Activated CD8-positive, alpha-beta memory T cell treated with anti-CD3 and anti-CD28 coated beads, Interleukin-2, amount 50 U/mL, for 1 hour (primary cell): Measurements from ENCODE around the gene AMZ1.
"Not testable (repeated sequence)": the region's sequence is repeated elsewhere in the genome, so short reads cannot be mapped to it uniquely, and the experiment has no call there.

Experiments used
- DNase-seq: peaks from one replicate; pipeline ENCODE4 v3.0.0-alpha.2; 2020; ENCODE audit errors: extremely low read depth

The AMZ1 gene

GRCh38 chr7:2667843-2668242 is 20.2 kb upstream of the AMZ1 start:
- no peak for DNase-seq

GRCh38 chr7:2668401-2668800 is 19.6 kb upstream of the AMZ1 start:
- DNase-seq = no peak

- DNase-seq = no peak
These were observed 17.8 kb upstream of the AMZ1 start for GRCh38 chr7:2670171-2670570.

DNA sequence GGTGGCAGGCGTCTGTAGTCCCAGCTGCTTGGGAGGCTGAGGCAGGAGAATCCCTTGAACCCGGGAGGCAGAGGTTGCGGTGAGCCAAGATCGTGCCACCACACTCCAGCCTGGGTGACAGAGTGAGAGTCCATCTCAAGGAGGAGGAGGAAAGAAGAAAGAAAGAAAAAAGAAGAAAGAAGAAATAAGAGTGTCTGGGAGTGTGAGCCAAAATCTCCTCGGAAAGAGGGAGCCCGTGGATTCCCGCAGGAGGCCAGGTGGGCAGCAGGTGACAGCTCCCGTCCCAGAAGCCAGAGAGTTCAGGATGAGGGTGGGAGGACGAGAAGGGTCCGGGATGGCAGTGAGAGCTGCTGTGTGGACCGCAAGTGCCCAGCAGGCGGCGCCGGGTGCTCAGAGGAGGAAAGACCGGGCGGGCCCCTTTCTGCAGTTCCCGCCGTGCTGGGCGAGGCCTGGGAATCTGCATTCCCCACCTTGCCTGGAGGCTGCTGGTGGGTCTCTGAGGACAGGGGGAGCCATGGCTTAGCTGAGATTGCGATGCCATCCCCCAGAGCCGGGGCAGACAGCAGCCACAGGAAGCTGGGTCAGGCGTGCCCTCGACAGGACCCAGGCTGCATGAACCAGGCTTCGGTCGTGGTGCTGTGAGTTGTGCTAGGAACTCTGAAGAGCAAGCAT is 17.1 kb upstream of the AMZ1 start:
- peak; percentile 23 for DNase-seq

DNA sequence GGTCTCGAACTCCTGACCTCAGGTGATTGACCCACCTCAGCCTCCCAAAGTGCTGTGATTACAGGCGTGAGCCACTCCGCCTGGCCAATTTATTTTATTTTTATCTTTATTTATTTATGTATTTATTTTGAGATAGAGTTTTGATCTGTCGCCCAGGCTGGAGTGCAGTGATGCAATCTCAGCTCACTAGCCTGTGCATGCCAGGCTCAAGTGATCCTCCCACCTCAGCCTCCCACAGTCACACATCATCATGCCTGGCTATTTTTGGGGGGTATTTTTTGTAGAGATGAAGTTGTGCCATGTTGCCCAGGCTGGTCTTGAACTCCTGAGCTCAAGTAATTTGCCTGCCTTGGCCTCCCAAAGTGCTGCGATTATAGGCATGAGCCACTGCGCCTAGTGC is 14.8 kb upstream of the AMZ1 start:
- DNase-seq = not testable (repeated sequence)

DNA sequence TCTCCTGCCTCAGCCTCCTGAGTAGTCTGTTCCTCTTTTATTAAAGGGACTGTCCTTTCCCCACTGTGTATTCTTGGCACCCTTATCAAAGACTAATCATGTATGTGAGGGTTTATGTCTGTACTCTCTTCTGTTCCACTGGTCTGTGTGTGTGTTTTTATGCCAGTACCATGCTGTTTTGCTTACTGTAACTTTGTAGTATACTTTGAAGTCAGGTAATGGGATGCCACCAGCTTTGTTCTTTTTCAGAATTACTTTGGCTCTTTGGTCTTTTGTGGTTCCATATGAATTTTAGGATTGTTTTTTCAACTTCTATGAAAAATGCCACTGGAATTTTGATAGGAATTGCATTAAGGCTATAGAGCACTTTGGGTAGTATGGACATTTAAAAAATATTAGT is 14.1 kb upstream of the AMZ1 start:
- no peak for DNase-seq

DNA sequence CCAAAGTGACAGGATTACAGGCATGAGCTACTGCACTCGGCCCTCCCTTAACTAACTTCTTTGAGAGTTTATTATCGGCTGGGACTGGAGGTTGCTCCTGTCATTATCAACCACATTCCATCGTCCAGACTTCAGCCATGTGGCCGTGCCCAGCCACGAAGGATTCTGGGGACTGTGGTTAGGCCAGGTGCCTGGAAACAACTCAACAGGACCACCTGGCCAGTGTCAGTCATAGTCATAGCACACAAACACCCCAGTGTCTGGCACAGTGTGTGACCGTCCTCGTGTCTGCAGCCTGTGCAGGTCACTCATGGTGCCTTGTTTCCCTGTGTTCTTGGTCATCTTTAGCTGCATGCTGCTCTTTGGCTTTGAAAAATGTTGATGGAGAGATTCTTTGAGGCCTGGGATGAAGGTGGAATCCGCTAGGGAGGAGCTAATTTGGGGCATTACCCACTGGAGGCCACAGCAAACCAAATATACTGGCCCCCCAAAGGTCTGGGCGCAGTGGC is 12.7 kb upstream of the AMZ1 start:
- DNase-seq = no peak

- DNase-seq = not testable (repeated sequence)
These were observed 11.4 kb upstream of the AMZ1 start for GRCh38 chr7:2676576-2676975.

DNA sequence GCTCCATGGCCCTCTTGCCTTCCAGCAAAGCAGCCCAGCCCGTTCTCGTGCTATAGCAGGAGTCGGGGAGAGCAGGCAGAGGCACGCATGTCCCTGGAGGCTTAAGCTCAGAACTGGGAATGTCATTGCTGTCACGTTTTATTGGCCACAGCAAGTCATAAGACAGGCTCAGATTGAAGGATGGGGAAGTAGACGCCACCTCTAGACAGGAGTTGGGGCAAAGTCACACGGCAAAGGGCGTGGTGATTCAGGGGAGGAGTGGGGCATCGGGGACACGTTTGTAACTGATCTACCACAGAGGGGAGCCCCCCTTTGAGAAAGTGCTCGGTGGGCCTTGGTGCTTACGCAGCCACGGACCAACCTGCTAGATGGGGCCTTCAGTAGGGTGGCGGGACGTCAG is 9.5 kb upstream of the AMZ1 start:
- not testable (repeated sequence) for DNase-seq

DNA sequence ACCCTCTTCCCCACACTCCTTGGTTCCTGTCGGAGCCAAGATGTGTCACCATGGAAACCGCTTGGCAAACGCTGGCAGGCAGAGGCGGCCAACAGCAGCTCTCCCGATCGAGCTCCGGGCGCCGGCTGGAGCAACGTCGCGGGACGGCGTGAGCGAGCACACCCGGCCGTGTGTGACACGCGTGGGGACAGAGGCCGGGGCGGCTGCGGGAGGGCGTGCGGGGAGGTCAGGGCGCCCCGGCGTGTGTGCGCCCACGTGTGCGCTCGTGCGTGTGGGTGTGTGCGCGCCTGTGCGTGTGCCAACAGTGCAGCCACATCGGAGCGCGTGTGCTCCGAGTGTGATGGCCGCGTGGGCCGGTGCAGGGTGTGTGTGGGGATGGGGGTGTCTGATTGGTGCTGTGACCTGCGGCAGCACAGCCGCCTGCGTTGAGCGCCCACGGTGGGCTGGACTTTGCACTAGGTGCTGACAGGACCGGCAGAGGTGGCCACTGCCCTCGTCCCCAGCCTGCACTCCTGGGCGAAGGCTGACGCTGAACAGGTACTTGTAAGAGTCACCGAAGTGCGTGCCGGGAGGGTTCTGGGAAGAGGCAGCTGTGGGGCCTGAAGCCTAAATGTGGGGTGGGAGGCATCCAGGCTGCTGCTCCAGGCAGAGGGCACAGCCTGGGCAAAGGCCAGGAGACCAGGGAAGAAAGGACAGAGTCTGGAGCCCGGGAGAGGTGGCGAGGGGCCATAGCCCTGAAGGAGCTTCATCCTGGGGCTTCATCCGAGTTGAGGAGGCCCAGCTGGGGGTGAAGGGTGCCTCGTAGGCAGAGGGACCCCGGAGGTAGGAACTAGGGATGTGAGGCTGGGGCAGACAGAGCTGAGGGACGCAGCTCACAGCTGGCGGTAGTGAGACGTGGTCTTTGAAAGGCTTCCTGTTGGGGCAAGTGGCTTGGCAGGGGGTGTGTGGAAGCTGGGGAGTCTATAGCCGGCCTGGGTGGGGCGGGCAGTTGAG is 8.6 kb upstream of the AMZ1 start:
- not testable (repeated sequence) for DNase-seq

DNA sequence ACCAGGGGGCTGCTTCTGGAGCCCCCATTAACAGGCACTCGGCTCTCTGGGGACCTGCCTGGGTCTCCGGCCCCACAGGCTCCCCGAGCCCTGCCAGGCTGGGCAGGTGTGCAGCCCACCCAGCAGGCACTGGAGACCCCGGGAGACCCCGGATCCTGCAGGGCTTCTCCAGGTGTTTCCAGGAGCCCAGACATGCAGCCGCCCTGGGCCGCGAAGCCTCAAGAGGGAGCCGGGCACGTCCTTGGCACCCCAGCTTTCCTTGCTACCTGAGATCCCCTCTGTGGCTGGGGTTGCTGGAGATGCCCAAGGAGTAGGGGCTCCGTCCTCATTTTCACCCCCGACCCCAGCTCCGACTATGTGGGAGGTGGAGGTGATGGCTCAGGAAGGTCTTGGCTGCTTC is 7.7 kb upstream of the AMZ1 start:
- DNase-seq = no peak

DNA sequence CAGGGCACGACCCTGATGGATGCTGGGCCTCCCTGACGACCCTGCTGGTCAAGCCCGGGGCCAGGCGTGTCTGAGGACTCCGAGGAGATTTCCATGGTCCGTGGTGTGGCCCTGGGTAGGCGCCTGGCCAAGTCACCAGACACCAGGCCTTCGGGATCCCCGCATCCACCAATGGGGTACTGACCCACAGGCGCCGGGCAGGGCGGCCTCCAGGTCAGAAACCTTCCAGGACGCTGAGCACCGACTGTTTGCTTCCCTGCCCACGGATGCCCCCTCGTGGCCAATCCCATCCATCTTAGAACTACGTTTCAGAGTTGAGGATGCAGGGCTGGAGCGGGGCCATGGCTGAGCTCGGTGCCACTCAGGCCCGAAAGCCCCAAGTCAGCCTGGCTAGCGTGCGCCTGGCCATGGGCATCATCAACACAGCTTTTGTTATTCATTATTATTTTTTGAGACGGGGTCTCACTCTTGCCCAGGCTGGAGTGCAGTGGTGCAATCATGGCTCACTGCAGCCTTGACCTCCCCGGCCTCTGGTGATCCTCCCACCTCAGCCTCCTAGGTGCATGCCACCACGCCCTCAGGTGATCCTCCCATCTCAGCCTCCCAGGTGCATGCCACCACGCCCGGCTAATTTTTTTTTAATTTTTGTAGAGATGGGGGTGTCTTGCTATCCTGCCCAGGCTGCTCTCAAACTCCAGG is 7.1 kb upstream of the AMZ1 start:
- DNase-seq = no peak

GRCh38 chr7:2681929-2682799 is 5.8 kb upstream of the AMZ1 start:
- no peak for DNase-seq

GRCh38 chr7:2684501-2684900 is 3.5 kb upstream of the AMZ1 start:
- DNase-seq = no peak

DNA sequence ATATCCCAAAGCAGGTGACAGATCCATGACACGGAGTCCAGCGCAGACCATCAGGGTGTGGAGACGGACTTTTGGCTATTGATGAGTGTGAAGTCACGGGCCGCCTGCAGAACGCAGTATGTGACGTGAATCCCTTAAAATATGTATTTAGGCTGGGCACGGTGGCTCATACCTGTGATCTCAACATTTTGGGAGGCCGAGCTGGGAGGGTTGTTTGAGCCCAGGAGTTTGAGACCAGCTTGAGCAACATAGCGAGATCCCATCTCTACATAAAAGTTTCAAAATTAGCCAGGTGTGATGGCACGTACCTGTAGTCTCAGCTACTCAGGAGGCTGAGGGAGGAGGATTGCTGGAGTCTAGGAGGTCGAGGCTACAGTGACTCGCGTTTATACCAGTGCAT is 1.9 kb upstream of the AMZ1 start:
- no peak for DNase-seq

DNA sequence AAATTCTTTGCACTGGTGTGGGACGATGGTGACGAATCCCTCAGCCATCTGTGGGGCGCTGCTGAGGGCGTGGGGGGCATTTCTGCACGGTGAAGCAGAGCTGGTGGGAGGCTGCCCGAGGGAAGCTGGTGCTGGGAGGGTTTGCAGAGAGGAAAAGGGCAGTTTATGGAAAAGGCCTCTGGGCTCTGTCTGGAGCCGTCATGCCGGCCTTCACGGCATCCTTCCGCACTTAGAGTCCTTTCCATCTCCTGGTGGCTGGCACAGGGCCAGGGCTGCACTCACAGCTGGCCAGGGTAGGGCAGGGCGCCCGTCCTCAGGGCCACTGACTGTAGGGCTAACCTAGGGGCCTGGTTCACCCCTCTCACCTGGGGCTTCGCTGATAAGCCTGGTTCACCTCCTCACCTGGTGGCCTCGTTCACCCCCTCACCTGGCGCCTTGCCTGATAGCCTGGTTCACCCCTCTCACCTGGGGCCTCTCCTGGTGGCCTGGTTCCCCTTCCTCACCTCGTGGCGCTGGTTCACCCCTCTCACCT is 598 bp upstream of the AMZ1 start:
- no peak for DNase-seq

- no peak for DNase-seq
These were observed 674 bp downstream of the AMZ1 start for GRCh38 chr7:2688409-2689342.

- no peak for DNase-seq
These were observed 1.4 kb downstream of the AMZ1 start for GRCh38 chr7:2689343-2689847.

GRCh38 chr7:2689951-2690705 is 2.1 kb downstream of the AMZ1 start:
- no peak for DNase-seq
